ENCODE results near the gene CCNQ.

DNA sequence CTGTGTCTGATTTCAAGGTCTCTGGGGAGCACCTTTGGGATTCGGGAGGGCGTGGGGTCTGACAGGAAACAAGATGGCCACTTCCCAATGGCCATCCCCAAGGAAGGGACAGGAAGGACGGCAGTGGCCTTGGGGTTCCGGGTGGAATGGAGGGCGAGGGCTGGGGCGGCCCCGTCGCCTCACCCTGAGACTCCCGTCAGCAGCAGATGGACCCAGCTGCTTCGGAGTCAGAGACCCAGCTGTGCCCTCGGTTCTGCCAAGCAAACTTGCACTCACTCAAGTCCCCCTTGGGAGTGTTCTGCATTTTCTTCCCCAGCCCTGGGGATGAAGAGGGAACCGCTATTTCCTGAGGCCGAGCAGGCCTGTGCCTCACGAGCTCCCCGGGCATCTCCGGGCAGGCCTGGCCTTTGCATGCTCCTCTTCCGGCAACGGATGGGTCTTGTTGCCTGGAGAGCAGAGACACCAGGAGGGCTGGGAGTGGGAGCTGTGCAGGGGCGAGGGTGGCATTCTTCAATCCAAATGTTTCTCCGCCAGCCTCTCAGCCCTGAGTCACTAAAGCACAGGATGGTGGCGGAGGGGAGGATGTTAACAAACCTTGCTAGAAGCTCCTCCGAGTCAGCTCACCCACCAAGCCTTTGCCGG, 41.2 kb upstream of the CCNQ start:
- TF ChIP-seq EZH2 (IDR thresholded peaks at IDR 0.05; ENCODE audit: low read length) = no peak
- TF ChIP-seq, protein P1, sequence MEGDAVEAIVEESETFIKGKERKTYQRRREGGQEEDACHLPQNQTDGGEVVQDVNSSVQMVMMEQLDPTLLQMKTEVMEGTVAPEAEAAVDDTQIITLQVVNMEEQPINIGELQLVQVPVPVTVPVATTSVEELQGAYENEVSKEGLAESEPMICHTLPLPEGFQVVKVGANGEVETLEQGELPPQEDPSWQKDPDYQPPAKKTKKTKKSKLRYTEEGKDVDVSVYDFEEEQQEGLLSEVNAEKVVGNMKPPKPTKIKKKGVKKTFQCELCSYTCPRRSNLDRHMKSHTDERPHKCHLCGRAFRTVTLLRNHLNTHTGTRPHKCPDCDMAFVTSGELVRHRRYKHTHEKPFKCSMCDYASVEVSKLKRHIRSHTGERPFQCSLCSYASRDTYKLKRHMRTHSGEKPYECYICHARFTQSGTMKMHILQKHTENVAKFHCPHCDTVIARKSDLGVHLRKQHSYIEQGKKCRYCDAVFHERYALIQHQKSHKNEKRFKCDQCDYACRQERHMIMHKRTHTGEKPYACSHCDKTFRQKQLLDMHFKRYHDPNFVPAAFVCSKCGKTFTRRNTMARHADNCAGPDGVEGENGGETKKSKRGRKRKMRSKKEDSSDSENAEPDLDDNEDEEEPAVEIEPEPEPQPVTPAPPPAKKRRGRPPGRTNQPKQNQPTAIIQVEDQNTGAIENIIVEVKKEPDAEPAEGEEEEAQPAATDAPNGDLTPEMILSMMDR (optimal IDR thresholded peaks at IDR 0.05 in 1 of 3, IDR thresholded peaks at IDR 0.05 in 1 of 3, conservative IDR thresholded peaks at IDR 0.05 in 1 of 3; ENCODE audit: extremely low read depth in 1 of 3, insufficient read depth in 2 of 3, low read length in 3 of 3) = no peak
